ENCODE data around the gene ITGB5. TPM values are rescaled to one million over a fixed set of nuclear protein-coding genes. Genes with fewer than 3 reads are reported as not detected.
"Not testable (repeated sequence)": the region's sequence is repeated elsewhere in the genome, so short reads cannot be mapped to it uniquely, and the experiment has no call there.

Gene ITGB5
- total RNA-seq, 2 donors from 2014 or later, result 73.5 to 88.7 TPM

GRCh38 chr3:124792341-124793040 lies 94.7 kb downstream of the ITGB5 start:
- TF ChIP-seq, protein P1, sequence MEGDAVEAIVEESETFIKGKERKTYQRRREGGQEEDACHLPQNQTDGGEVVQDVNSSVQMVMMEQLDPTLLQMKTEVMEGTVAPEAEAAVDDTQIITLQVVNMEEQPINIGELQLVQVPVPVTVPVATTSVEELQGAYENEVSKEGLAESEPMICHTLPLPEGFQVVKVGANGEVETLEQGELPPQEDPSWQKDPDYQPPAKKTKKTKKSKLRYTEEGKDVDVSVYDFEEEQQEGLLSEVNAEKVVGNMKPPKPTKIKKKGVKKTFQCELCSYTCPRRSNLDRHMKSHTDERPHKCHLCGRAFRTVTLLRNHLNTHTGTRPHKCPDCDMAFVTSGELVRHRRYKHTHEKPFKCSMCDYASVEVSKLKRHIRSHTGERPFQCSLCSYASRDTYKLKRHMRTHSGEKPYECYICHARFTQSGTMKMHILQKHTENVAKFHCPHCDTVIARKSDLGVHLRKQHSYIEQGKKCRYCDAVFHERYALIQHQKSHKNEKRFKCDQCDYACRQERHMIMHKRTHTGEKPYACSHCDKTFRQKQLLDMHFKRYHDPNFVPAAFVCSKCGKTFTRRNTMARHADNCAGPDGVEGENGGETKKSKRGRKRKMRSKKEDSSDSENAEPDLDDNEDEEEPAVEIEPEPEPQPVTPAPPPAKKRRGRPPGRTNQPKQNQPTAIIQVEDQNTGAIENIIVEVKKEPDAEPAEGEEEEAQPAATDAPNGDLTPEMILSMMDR (IDR thresholded peaks at IDR 0.05), result no peak
- TF ChIP-seq POLR2A (IDR thresholded peaks at IDR 0.05), result no peak
- Histone ChIP-seq H3K27ac (no peak overlapping the region), H3K4me3 (no peak overlapping the region), H3K9me3 (no peaks in the 10 kb centered on the region), H3K4me1 (no peaks in the 10 kb centered on the region), H3K36me3 (replicated peaks in 1 of 2; ENCODE audit: insufficient read depth in 1 of 2, low read depth in 2 of 2) (no peaks in the 10 kb centered on the region), H3K27me3 (no peaks in the 10 kb centered on the region)
- intact Hi-C loops (cut with DNase I), result no loop called here
- ATAC-seq (no peak), DNase-seq (no peak)
- WGBS, 2 donors, result 89 to 93% methylated on average over 7 of the region's 7 CpGs

DNA sequence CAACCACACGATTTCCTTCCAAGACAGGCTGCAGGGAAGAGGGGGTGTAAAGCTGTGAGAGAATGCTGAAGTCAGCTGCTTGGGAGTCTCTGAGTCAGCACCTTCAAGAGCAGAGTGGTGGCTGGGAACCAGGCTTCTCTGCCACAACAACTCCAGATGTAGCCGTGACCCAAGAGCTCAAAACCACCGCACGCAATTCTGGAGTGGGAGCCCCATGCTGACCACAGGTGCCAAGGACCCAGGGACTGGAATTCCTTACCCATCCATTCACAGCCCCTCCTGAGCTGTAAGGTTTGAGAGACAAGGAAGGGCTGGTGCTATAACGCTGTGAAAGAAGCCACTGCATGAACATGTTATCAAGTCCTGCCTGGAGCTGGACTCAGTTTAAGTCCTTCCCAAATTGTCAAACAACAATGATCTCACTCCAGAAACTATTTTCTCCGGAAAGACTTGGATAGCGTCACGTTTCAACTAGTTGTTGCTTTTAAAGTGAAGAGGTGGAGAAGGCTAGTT lies 95.5 kb downstream of the ITGB5 start:
- Histone ChIP-seq H3K9me3 (no peaks in the 10 kb centered on the region), H3K4me1 (no peaks in the 10 kb centered on the region), H3K36me3 (replicated peaks in 1 of 2; ENCODE audit: insufficient read depth in 1 of 2, low read depth in 2 of 2) (no peaks in the 10 kb centered on the region), H3K27ac (no peak overlapping the region), H3K4me3 (no peak overlapping the region), H3K27me3 (no peaks in the 10 kb centered on the region)
- WGBS, 2 donors, result 76 to 80% methylated on average over 5 to 8 of the region's 8 CpGs
- TF ChIP-seq, protein P1 (IDR thresholded peaks at IDR 0.05), result no peak
- ATAC-seq (peak; percentile 27), DNase-seq (peak in 1 of 4 donors; percentile 55)
- intact Hi-C loops (cut with DNase I), result no loop called here

- 90 to 94% methylated on average over 4 of the region's 4 CpGs for WGBS, 2 donors
- H3K4me1 ChIP-seq, result peaks cover 4% of the 10 kb centered on the region
- H3K27me3 ChIP-seq, result no peaks in the 10 kb centered on the region
- DNase-seq, result no peak
- H3K4me3 ChIP-seq, result no peak overlapping the region
- intact Hi-C loops (cut with DNase I), result no loop called here
- TF ChIP-seq, protein P1 (IDR thresholded peaks at IDR 0.05), result no peak
- TF ChIP-seq POLR2A (IDR thresholded peaks at IDR 0.05), result no peak
- H3K9me3 ChIP-seq, result no peaks in the 10 kb centered on the region
- ATAC-seq, result no peak
- H3K27ac ChIP-seq, result no peak overlapping the region
- H3K36me3 ChIP-seq (replicated peaks in 1 of 2; ENCODE audit: insufficient read depth in 1 of 2, low read depth in 2 of 2), result no peaks in the 10 kb centered on the region
These were observed 96.0 kb downstream of the ITGB5 start for GRCh38 chr3:124791142-124791541.

DNA sequence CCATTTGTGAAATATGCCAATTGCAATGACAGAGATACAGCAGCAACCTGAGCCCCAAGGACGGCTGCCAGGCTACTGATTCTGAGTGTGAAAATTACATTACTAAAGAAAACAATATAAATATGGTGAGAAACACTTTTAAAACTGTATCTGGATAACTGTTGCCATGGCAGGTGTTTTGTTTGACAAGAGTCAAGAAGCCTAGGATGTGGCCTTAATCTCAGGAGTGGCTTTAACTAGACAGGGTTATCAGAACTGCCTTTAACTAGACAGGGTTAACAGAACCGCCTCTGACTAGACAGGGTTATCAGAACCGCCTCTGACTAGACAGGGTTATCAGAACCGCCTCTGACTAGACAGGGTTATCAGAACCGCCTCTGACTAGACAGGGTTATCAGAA lies 98.1 kb downstream of the ITGB5 start:
- H3K36me3 ChIP-seq (replicated peaks in 1 of 2; ENCODE audit: insufficient read depth in 1 of 2, low read depth in 2 of 2); intact Hi-C loops (cut with DNase I); H3K27ac ChIP-seq; ATAC-seq; H3K4me3 ChIP-seq; H3K27me3 ChIP-seq; H3K4me1 ChIP-seq; H3K9me3 ChIP-seq; DNase-seq: not testable (repeated sequence)
- WGBS, 2 donors, result 47 to 50% methylated on average over 2 to 5 of the region's 5 CpGs

GRCh38 chr3:124788254-124788745 lies 98.9 kb downstream of the ITGB5 start:
- Histone ChIP-seq H3K27ac (no peak overlapping the region), H3K27me3 (no peaks in the 10 kb centered on the region), H3K9me3 (no peaks in the 10 kb centered on the region), H3K4me3 (no peak overlapping the region), H3K36me3 (replicated peaks in 1 of 2; ENCODE audit: insufficient read depth in 1 of 2, low read depth in 2 of 2) (no peaks in the 10 kb centered on the region), H3K4me1 (peaks cover 4% of the 10 kb centered on the region)
- WGBS, 2 donors, result 76 to 90% methylated on average over 2 of the region's 2 CpGs
- TF ChIP-seq, protein P1 (IDR thresholded peaks at IDR 0.05), result no peak
- TF ChIP-seq POLR2A (IDR thresholded peaks at IDR 0.05), result no peak
- no peak for ATAC-seq
- no peak for DNase-seq
- intact Hi-C loops (cut with DNase I), result no loop called here
